HepG2 (cell line): ENCODE data around the gene ALDH3B1.

Source experiments
- ELF1 ChIP-seq: sonication (generic); formaldehyde crosslinking; IDR thresholded peaks from 2 replicates; pipeline ENCODE4 v1.4.0; 2020; ENCODE audit warnings: missing genetic modification reagents
- GABPA ChIP-seq, 2 experiments: IDR thresholded peaks; 2 replicates each; pipeline ENCODE4 v1.6.1; 2011 to 2016; ENCODE audit warnings: low read depth in 2 of 2, low read length in 1 of 2, missing biosample characterization in 1 of 2, missing genetic modification characterization in 1 of 2
- HDAC2 ChIP-seq: sonication (generic); formaldehyde crosslinking; IDR thresholded peaks from 2 replicates; pipeline ENCODE4 v1.4.0; 2020; ENCODE audit warnings: missing genetic modification reagents
- HNF4G ChIP-seq, 2 experiments: sonication (generic) in 1 of 2; formaldehyde crosslinking in 1 of 2; IDR thresholded peaks; 2 replicates each; pipeline versions ENCODE4 v1.4.0 to v1.6.1; 2011 to 2020; ENCODE audit warnings: borderline replicate concordance in 2 of 2, low read depth in 2 of 2, mild to moderate bottlenecking in 2 of 2, low read length in 1 of 2, missing genetic modification reagents in 1 of 2, moderate library complexity in 1 of 2
- JUNB ChIP-seq: sonication (generic); formaldehyde crosslinking; IDR thresholded peaks from 2 replicates; pipeline ENCODE4 v1.8.0; 2022; ENCODE audit warnings: missing genetic modification reagents, mild to moderate bottlenecking, borderline replicate concordance
- KDM4B ChIP-seq: sonication (generic); formaldehyde crosslinking; IDR thresholded peaks from 2 replicates; pipeline ENCODE4 v1.4.0; 2020; ENCODE audit warnings: missing genetic modification reagents
- TARDBP ChIP-seq: sonication (generic); formaldehyde crosslinking; IDR thresholded peaks from 2 replicates; pipeline ENCODE4 v1.8.0; 2022; ENCODE audit warnings: mild to moderate bottlenecking, missing genetic modification reagents
- YY1 ChIP-seq: IDR thresholded peaks from 2 replicates; pipeline ENCODE4 v1.6.1; 2011; ENCODE audit warnings: low read length, low read depth, moderate library complexity, mild to moderate bottlenecking; ENCODE audit not compliant: insufficient read depth, insufficient replicate concordance
- ZBTB7A ChIP-seq: sonication (generic); formaldehyde crosslinking; IDR thresholded peaks from 2 replicates; pipeline ENCODE4 v1.8.0; 2022; ENCODE audit warnings: mild to moderate bottlenecking, missing genetic modification reagents
- ZNF24 ChIP-seq: fragments of 450-650 bp; IDR thresholded peaks from 2 replicates; pipeline ENCODE4 v1.6.1; 2017; ENCODE audit warnings: antibody characterized with exemption, mild to moderate bottlenecking
- ZNF253 ChIP-seq: sonication (generic); formaldehyde crosslinking; IDR thresholded peaks from 2 replicates; pipeline ENCODE4 v1.8.0; 2022; ENCODE audit warnings: mild to moderate bottlenecking, missing genetic modification reagents, borderline replicate concordance
- ZNF501 ChIP-seq: sonication (generic); formaldehyde crosslinking; IDR thresholded peaks from 2 replicates; pipeline ENCODE4 v1.5.1; 2020; ENCODE audit warnings: mild to moderate bottlenecking, moderate library complexity, missing genetic modification reagents

DNA sequence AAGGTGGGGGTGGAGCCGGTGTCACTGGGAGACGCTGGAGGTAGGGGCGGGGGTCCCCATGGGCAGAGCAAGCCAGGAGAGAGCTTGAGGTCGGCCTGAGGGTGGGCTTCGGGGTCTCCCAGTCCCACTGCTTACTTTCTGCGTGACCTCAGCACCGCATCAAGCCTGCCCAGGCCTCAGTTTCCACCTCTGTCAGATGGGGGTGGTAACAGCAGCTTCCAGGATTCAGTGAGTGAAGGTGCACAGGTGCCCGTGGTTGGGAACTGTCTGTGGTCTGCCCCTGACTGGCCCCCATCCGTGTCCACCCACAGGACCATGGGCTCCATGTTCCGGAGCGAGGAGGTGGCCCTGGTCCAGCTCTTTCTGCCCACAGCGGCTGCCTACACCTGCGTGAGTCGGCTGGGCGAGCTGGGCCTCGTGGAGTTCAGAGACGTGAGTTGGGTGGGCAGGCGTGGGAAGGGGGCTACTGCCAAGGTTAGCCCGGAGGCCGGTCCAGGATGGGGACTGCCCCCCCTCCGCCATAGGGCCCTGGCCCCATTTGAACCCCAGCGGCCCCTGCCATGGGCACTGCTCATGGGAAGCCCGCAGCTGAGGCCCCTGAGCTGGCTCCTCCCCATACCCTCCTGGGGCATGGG is 30.9 kb downstream of the ALDH3B1 start:
- no peak for TF ChIP-seq HDAC2 (CRISPR knock-in tag)
- no peak for TF ChIP-seq ELF1 (CRISPR knock-in tag)
- no peak for TF ChIP-seq ZNF501 (CRISPR knock-in tag)
- TF ChIP-seq ZNF253 (CRISPR knock-in tag), result no peak
- TF ChIP-seq GABPA (IDR thresholded peaks at IDR 0.05; ENCODE audit: low read depth, low read length), result no peak
- no peak for TF ChIP-seq GABPA (CRISPR knock-in tag; IDR thresholded peaks at IDR 0.05; ENCODE audit: low read depth)
- no peak for TF ChIP-seq HNF4G (IDR thresholded peaks at IDR 0.05; ENCODE audit: borderline replicate concordance, low read depth, low read length)
- no peak for TF ChIP-seq HNF4G (CRISPR knock-in tag; IDR thresholded peaks at IDR 0.05; ENCODE audit: borderline replicate concordance, low read depth)
- no peak for TF ChIP-seq ZBTB7A (CRISPR knock-in tag)
- TF ChIP-seq KDM4B, result no peak
- no peak for TF ChIP-seq JUNB
- no peak for TF ChIP-seq YY1
- TF ChIP-seq TARDBP (CRISPR knock-in tag), result no peak
- TF ChIP-seq ZNF24, result no peak
